ENCODE data around the gene ZC3H18. TPM values are rescaled to one million over a fixed set of nuclear protein-coding genes. Genes with fewer than 3 reads are reported as not detected.

The ZC3H18 gene
- total and polyA plus RNA-seq, 2 experiments from 2014 or later = 30.0 to 40.7 TPM

GRCh38 chr16:88651276-88651988, 81.2 kb downstream of the ZC3H18 start:
- Histone ChIP-seq H3K4me1 (ENCODE audit: insufficient read depth) (peaks cover 11% of the 10 kb centered on the region; the same call in 1 of the 2 replicates), H4K20me1 (replicated peaks; ENCODE audit: insufficient read depth) (peaks cover 7% of the 10 kb centered on the region; the same call in 1 of the 2 replicates), H3K9me2 (ENCODE audit: insufficient read depth) (no peaks in the 10 kb centered on the region), H3K4me2 (peak overlapping the region; percentile 98), H2AFZ (no peak overlapping the region), H3K36me3 (ENCODE audit: insufficient read depth) (no peaks in the 10 kb centered on the region; the same call in 1 of the 2 replicates), H3K27ac (ENCODE audit: low read depth) (peak overlapping the region; percentile 76; the same call in 1 of the 2 replicates), H3K4me3 (peak overlapping the region; percentile 96), H3K79me2 (replicated peaks; ENCODE audit: insufficient read depth) (peaks cover 14% of the 10 kb centered on the region; the same call in 1 of the 2 replicates), H3F3A (replicated peaks; ENCODE audit: low read depth) (0 out of 2 replicates have a peak, but pooled peaks cover 4% of the 10 kb centered on the region), H3K27me3 (ENCODE audit: insufficient read depth) (no peaks in the 10 kb centered on the region)
- TF ChIP-seq NANOG (IDR thresholded peaks at IDR 0.05; ENCODE audit: borderline replicate concordance) (no peak), ETS1 (IDR thresholded peaks at IDR 0.05) (no peak), ZNF114 (CRISPR knock-in tag; IDR thresholded peaks at IDR 0.05) (no peak), JUNB (IDR thresholded peaks at IDR 0.05; ENCODE audit: unreplicated experiment) (no peak), STAT1 (IDR thresholded peaks at IDR 0.05; ENCODE audit: unreplicated experiment) (no peak), CREB1 (CRISPR knock-in tag; IDR thresholded peaks at IDR 0.05; ENCODE audit: low read depth) (no peak), ZNF331 (CRISPR knock-in tag; IDR thresholded peaks at IDR 0.05; ENCODE audit: low read depth) (no peak), POLR2AphosphoS5 (IDR thresholded peaks at IDR 0.05; ENCODE audit: low read depth) (no peak), EZH2phosphoT487 (IDR thresholded peaks at IDR 0.05; ENCODE audit: unreplicated experiment) (no peak), EZH2 (IDR thresholded peaks at IDR 0.05; ENCODE audit: low read depth, unreplicated experiment) (no peak)
- TF ChIP-seq, protein P1, sequence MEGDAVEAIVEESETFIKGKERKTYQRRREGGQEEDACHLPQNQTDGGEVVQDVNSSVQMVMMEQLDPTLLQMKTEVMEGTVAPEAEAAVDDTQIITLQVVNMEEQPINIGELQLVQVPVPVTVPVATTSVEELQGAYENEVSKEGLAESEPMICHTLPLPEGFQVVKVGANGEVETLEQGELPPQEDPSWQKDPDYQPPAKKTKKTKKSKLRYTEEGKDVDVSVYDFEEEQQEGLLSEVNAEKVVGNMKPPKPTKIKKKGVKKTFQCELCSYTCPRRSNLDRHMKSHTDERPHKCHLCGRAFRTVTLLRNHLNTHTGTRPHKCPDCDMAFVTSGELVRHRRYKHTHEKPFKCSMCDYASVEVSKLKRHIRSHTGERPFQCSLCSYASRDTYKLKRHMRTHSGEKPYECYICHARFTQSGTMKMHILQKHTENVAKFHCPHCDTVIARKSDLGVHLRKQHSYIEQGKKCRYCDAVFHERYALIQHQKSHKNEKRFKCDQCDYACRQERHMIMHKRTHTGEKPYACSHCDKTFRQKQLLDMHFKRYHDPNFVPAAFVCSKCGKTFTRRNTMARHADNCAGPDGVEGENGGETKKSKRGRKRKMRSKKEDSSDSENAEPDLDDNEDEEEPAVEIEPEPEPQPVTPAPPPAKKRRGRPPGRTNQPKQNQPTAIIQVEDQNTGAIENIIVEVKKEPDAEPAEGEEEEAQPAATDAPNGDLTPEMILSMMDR (conservative IDR thresholded peaks at IDR 0.05; ENCODE audit: low read depth in 2 of 2) = no peak
- TF ChIP-seq, protein P2, sequence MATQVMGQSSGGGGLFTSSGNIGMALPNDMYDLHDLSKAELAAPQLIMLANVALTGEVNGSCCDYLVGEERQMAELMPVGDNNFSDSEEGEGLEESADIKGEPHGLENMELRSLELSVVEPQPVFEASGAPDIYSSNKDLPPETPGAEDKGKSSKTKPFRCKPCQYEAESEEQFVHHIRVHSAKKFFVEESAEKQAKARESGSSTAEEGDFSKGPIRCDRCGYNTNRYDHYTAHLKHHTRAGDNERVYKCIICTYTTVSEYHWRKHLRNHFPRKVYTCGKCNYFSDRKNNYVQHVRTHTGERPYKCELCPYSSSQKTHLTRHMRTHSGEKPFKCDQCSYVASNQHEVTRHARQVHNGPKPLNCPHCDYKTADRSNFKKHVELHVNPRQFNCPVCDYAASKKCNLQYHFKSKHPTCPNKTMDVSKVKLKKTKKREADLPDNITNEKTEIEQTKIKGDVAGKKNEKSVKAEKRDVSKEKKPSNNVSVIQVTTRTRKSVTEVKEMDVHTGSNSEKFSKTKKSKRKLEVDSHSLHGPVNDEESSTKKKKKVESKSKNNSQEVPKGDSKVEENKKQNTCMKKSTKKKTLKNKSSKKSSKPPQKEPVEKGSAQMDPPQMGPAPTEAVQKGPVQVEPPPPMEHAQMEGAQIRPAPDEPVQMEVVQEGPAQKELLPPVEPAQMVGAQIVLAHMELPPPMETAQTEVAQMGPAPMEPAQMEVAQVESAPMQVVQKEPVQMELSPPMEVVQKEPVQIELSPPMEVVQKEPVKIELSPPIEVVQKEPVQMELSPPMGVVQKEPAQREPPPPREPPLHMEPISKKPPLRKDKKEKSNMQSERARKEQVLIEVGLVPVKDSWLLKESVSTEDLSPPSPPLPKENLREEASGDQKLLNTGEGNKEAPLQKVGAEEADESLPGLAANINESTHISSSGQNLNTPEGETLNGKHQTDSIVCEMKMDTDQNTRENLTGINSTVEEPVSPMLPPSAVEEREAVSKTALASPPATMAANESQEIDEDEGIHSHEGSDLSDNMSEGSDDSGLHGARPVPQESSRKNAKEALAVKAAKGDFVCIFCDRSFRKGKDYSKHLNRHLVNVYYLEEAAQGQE (IDR thresholded peaks at IDR 0.05; ENCODE audit: unreplicated experiment) = no peak
- TF ChIP-seq, protein P3, sequence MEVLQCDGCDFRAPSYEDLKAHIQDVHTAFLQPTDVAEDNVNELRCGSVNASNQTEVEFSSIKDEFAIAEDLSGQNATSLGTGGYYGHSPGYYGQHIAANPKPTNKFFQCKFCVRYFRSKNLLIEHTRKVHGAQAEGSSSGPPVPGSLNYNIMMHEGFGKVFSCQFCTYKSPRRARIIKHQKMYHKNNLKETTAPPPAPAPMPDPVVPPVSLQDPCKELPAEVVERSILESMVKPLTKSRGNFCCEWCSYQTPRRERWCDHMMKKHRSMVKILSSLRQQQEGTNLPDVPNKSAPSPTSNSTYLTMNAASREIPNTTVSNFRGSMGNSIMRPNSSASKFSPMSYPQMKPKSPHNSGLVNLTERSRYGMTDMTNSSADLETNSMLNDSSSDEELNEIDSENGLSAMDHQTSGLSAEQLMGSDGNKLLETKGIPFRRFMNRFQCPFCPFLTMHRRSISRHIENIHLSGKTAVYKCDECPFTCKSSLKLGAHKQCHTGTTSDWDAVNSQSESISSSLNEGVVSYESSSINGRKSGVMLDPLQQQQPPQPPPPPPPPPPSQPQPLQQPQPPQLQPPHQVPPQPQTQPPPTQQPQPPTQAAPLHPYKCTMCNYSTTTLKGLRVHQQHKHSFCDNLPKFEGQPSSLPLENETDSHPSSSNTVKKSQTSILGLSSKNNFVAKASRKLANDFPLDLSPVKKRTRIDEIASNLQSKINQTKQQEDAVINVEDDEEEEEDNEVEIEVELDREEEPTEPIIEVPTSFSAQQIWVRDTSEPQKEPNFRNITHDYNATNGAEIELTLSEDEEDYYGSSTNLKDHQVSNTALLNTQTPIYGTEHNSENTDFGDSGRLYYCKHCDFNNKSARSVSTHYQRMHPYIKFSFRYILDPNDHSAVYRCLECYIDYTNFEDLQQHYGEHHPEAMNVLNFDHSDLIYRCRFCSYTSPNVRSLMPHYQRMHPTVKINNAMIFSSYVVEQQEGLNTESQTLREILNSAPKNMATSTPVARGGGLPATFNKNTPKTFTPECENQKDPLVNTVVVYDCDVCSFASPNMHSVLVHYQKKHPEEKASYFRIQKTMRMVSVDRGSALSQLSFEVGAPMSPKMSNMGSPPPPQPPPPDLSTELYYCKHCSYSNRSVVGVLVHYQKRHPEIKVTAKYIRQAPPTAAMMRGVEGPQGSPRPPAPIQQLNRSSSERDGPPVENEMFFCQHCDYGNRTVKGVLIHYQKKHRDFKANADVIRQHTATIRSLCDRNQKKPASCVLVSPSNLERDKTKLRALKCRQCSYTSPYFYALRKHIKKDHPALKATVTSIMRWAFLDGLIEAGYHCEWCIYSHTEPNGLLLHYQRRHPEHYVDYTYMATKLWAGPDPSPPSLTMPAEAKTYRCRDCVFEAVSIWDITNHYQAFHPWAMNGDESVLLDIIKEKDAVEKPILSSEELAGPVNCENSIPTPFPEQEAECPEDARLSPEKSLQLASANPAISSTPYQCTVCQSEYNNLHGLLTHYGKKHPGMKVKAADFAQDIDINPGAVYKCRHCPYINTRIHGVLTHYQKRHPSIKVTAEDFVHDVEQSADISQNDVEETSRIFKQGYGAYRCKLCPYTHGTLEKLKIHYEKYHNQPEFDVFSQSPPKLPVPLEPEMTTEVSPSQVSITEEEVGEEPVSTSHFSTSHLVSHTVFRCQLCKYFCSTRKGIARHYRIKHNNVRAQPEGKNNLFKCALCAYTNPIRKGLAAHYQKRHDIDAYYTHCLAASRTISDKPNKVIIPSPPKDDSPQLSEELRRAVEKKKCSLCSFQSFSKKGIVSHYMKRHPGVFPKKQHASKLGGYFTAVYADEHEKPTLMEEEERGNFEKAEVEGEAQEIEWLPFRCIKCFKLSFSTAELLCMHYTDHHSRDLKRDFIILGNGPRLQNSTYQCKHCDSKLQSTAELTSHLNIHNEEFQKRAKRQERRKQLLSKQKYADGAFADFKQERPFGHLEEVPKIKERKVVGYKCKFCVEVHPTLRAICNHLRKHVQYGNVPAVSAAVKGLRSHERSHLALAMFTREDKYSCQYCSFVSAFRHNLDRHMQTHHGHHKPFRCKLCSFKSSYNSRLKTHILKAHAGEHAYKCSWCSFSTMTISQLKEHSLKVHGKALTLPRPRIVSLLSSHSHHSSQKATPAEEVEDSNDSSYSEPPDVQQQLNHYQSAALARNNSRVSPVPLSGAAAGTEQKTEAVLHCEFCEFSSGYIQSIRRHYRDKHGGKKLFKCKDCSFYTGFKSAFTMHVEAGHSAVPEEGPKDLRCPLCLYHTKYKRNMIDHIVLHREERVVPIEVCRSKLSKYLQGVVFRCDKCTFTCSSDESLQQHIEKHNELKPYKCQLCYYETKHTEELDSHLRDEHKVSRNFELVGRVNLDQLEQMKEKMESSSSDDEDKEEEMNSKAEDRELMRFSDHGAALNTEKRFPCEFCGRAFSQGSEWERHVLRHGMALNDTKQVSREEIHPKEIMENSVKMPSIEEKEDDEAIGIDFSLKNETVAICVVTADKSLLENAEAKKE (CRISPR knock-in tag; IDR thresholded peaks at IDR 0.05) = no peak
- H3K27me3 Mint-ChIP-seq (ENCODE audit: insufficient read depth, low read depth, poor library complexity) = peaks cover 4% of the 10 kb centered on the region
- H3K27ac Mint-ChIP-seq = no peak overlapping the region
- DNase-seq (ENCODE audit: low spot score) (peak; percentile 48), ATAC-seq (no peak)
- H3K4me3 Mint-ChIP-seq = peak overlapping the region; percentile 87
- H3K4me1 Mint-ChIP-seq = peaks cover 8% of the 10 kb centered on the region; the same call in 2 of the 3 replicates
- peaks cover 17% of the 10 kb centered on the region for H3K36me3 Mint-ChIP-seq (ENCODE audit: low read depth)
- no peaks in the 10 kb centered on the region for H3K9me3 Mint-ChIP-seq
